Osteoblast (primary cell): ENCODE results near the gene MARS1. TPM values are rescaled to one million over a fixed set of nuclear protein-coding genes. Genes with fewer than 3 reads are reported as not detected.

Experiments
- DNase-seq: peaks from one replicate; pipeline ENCODE4 v3.0.0; 2011; ENCODE audit warnings: low spot score, mixed read lengths; ENCODE audit not compliant: insufficient read length; ENCODE audit errors: missing footprints
- H2AFZ ChIP-seq: 2 replicates; pipeline ENCODE4 v1.6.0; 2011; ENCODE audit warnings: mild to moderate bottlenecking, low read length
- H3K27ac ChIP-seq: 2 replicates; pipeline ENCODE4 v1.5.1; 2011; ENCODE audit warnings: mild to moderate bottlenecking, low read depth, low read length, moderate library complexity
- H3K27me3 ChIP-seq: 2 replicates; pipeline ENCODE4 v1.6.0; 2012; ENCODE audit warnings: mild to moderate bottlenecking, control low read depth, inconsistent platforms, low read length, moderate library complexity; ENCODE audit not compliant: insufficient read depth
- H3K36me3 ChIP-seq: 2 replicates; pipeline ENCODE4 v1.5.1; 2011; ENCODE audit warnings: mild to moderate bottlenecking, low read length, control low read depth, moderate library complexity; ENCODE audit not compliant: insufficient read depth
- H3K4me1 ChIP-seq: 2 replicates; pipeline ENCODE4 v1.5.1; 2011; ENCODE audit warnings: mild to moderate bottlenecking, low read length, control low read depth, moderate library complexity; ENCODE audit not compliant: insufficient read depth
- H3K4me2 ChIP-seq: 2 replicates; pipeline ENCODE4 v1.6.0; 2011; ENCODE audit warnings: mild to moderate bottlenecking, low read length; ENCODE audit not compliant: insufficient read depth
- H3K4me3 ChIP-seq: fragments of 200-600 bp; sonication (generic); 3 replicates; pipeline ENCODE4 v1.5.1; 2012; ENCODE audit warnings: mild to moderate bottlenecking, low read length, inconsistent platforms; ENCODE audit not compliant: insufficient read depth
- H3K79me2 ChIP-seq: 2 replicates; pipeline ENCODE4 v1.6.0; 2012; ENCODE audit warnings: mild to moderate bottlenecking, low read length, control low read depth, inconsistent platforms; ENCODE audit not compliant: insufficient read depth
- H3K9me3 ChIP-seq: 2 replicates; pipeline ENCODE4 v1.5.1; 2011; ENCODE audit warnings: low read depth, low read length, control low read depth
- H4K20me1 ChIP-seq: 2 replicates; pipeline ENCODE4 v1.6.0; 2012; ENCODE audit warnings: mild to moderate bottlenecking, low read length, control low read depth; ENCODE audit not compliant: insufficient read depth
- total RNA-seq: library from RNA; depleted of rRNA; stranded (reverse); fragments of >200 nt; gene quantifications from 2 replicates; pipeline ENCODE4 v1.2.3, GENCODE V29; 2012
- TF ChIP-seq, protein P1 (sequence below): IDR thresholded peaks from 2 replicates; pipeline ENCODE4 v1.5.1; 2011; ENCODE audit warnings: mild to moderate bottlenecking, low read depth, low read length, moderate library complexity; ENCODE audit errors: extremely low read depth

MARS1 gene
- total RNA-seq, 1 donor = 187 TPM

DNA sequence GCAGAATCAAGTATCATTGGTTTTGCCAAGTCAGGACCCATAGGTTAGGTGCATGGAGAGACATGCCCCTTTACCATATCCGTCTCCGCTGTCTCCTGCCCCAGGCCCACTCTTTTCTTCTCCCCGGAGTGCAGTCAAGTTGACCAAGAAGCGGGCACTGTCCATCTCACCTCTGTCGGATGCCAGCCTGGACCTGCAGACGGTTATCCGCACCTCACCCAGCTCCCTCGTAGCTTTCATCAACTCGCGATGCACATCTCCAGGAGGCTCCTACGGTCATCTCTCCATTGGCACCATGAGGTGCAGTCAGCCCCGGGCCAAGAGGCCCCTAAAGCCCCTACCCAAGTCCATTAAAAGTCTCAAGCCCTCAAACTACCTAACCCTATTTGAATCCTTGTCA is 23.3 kb upstream of the MARS1 start:
- Histone ChIP-seq H3K4me2 (no peak overlapping the region), H3K9me3 (no peaks in the 10 kb centered on the region), H3K79me2 (no peaks in the 10 kb centered on the region), H2AFZ (no peak overlapping the region), H3K27ac (no peak overlapping the region), H3K36me3 (no peaks in the 10 kb centered on the region), H4K20me1 (no peaks in the 10 kb centered on the region), H3K27me3 (peaks cover 33% of the 10 kb centered on the region), H3K4me3 (no peak overlapping the region), H3K4me1 (peaks cover 7% of the 10 kb centered on the region)
- DNase-seq = peak; percentile 69
- TF ChIP-seq, protein P1, sequence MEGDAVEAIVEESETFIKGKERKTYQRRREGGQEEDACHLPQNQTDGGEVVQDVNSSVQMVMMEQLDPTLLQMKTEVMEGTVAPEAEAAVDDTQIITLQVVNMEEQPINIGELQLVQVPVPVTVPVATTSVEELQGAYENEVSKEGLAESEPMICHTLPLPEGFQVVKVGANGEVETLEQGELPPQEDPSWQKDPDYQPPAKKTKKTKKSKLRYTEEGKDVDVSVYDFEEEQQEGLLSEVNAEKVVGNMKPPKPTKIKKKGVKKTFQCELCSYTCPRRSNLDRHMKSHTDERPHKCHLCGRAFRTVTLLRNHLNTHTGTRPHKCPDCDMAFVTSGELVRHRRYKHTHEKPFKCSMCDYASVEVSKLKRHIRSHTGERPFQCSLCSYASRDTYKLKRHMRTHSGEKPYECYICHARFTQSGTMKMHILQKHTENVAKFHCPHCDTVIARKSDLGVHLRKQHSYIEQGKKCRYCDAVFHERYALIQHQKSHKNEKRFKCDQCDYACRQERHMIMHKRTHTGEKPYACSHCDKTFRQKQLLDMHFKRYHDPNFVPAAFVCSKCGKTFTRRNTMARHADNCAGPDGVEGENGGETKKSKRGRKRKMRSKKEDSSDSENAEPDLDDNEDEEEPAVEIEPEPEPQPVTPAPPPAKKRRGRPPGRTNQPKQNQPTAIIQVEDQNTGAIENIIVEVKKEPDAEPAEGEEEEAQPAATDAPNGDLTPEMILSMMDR = no peak

DNA sequence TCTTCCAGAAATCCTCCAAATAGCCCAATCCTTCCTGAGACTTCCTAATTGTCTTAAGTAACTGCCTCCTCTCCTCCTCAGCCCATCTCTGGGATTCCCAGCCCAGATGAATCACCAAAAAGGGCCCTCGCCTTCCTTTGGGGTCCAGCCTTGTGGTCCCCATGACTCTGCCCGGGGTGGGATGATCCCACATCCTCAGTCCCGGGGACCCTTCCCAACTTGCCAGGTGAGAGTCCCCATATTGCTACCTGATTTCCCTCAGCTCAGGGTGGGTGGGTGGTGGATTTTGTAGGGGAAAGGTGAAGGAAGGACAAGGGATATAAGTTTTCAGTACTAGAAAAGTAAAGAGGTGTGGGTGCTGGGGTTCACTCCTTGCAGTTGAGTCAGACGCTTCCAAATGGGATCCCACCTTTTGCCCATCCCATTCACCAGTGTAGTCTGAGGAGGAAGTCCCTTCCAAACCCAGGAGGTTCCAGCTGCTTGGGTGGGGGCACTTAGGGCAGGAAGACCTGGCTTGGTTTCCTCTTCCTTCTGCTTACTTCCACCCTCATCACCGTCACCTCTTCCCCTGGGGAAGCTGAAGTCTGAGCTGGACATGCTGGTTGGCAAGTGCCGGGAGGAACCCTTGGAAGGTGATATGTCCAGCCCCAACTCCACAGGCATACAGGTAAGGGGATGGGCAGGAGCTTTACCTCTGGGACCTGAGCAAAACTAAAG is 22.7 kb upstream of the MARS1 start:
- Histone ChIP-seq H3K4me1 (peaks cover 7% of the 10 kb centered on the region), H3K27me3 (peaks cover 38% of the 10 kb centered on the region), H3K79me2 (no peaks in the 10 kb centered on the region), H4K20me1 (no peaks in the 10 kb centered on the region), H3K4me2 (no peak overlapping the region), H3K9me3 (no peaks in the 10 kb centered on the region), H3K4me3 (no peak overlapping the region), H3K36me3 (no peaks in the 10 kb centered on the region), H2AFZ (no peak overlapping the region), H3K27ac (no peak overlapping the region)
- TF ChIP-seq, protein P1 = no peak
- no peak for DNase-seq

DNA sequence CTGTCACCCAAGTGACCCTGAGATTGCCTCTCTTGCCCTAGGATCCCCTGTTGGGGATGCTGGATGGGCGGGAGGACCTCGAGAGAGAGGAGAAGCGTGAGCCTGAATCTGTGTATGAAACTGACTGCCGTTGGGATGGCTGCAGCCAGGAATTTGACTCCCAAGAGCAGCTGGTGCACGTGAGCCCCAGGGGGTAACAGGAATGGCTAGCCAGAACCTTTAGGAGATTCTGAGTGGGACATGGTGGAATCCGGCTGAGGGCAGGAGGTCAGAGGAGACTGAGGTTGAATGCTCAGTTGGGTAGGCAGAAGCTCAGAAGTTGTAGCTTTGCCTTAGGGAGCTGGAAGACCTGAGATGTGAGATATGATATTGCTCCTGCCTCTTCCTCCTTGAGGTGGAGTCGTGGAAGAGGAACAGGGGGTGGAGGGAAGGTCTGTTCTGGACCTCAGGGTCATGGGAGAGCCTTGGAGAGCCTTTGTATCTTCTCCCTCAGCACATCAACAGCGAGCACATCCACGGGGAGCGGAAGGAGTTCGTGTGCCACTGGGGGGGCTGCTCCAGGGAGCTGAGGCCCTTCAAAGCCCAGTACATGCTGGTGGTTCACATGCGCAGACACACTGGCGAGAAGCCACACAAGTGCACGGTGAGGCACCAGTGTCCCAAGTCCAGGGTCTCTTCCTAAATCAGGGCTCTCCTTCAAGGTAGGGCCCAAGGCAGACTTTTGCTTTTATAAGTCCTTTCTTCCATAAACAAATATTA is 21.9 kb upstream of the MARS1 start:
- H3K4me1 ChIP-seq = peaks cover 6% of the 10 kb centered on the region
- H3K9me3 ChIP-seq = no peaks in the 10 kb centered on the region
- no peaks in the 10 kb centered on the region for H4K20me1 ChIP-seq
- no peak for DNase-seq
- no peak overlapping the region for H3K4me3 ChIP-seq
- H2AFZ ChIP-seq = no peak overlapping the region
- H3K36me3 ChIP-seq = no peaks in the 10 kb centered on the region
- H3K27me3 ChIP-seq = peaks cover 31% of the 10 kb centered on the region
- H3K4me2 ChIP-seq = no peak overlapping the region
- TF ChIP-seq, protein P1 = no peak
- H3K79me2 ChIP-seq = no peaks in the 10 kb centered on the region
- H3K27ac ChIP-seq = no peak overlapping the region

- Histone ChIP-seq H3K9me3 (no peaks in the 10 kb centered on the region), H3K4me2 (no peak overlapping the region), H4K20me1 (no peaks in the 10 kb centered on the region), H3K36me3 (no peaks in the 10 kb centered on the region), H2AFZ (no peak overlapping the region), H3K27ac (no peak overlapping the region), H3K27me3 (peaks cover 36% of the 10 kb centered on the region), H3K79me2 (no peaks in the 10 kb centered on the region), H3K4me1 (no peaks in the 10 kb centered on the region), H3K4me3 (no peak overlapping the region)
- TF ChIP-seq, protein P1 = no peak
- peak; percentile 73 for DNase-seq
These were observed 20.5 kb upstream of the MARS1 start for GRCh38 chr12:57467212-57467874.
